NCI-H1105 treated with DMSO at 0.1 percent for 48 hours (cell line): ENCODE measurements around the gene VASN.
A peak's percentile ranks its signal among the peaks of the same experiment; 100 is the strongest.
"Not testable (repeated sequence)": the region's sequence is repeated elsewhere in the genome, so short reads cannot be mapped to it uniquely, and the experiment has no call there.

ENCODE experiments used
- DNase-seq: peaks from one replicate; lab custom pipeline; 2025; lab: John Stamatoyannopoulos, UW

VASN gene

GRCh38 chr16:4385066-4385788, 13.6 kb downstream of the VASN start:
- no peak for DNase-seq

DNA sequence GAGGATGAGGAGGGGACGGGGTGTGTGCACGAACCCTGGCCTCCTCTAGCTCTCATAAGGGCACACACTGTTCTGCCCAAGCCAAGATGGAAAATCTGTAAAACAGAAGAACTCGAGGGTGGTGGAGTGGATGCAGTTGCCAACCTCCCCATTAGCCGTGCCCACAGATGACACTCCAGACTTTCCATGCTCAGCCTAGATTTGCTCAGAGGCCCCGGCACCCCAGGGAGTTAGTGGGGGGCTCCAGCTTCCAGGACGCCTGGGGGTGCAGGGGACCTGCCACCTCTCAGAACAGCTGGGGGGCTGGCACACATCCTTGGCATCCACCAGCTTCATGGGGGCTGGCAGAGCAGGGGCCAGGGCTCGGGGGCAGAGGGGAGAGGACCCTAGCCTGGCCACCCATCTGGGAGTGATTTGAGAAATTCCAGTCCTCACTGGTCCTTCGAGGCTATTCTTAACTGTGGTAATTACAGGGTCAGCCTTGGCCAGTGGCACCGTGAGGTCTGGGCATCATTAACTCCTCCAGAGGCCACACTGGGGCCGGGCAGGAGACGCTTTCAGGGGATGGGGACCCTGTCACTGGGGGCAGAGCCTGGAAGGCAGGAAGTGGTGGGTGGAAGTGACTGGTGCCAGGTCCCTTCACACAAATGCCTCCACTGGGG, 14.3 kb downstream of the VASN start:
- DNase-seq = no peak

- DNase-seq = no peak
These were observed 14.8 kb downstream of the VASN start for GRCh38 chr16:4386451-4386805.

DNA sequence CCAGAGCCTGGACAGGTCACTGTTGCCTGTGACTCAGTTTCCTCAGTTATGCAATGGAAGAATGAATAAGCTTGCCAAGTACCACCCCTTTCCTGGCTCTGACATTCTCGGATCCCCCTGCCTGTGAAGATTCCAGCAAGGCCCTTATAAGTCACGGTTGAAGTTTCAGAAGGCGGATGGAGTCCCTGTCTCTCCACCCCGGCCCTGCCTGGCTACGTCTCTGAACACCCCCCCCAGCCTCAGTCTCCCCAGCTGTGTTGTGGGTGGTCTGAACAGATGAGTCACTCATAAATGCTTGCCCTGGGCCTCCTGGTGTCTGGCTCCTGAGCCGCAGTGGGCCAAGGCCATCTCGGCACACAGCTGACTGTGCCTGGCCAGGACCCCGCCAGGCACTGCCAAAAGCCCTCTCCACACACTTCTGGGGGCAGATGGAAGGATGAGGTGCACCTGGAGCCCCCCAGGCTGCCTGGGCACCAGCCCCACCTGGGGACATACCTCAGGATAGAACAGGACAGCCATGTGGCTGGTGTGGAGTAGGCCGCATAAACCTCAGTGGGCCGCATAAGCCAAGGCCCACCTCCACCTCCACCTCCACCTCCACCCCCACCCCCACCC, 15.4 kb downstream of the VASN start:
- DNase-seq = no peak

GRCh38 chr16:4387781-4388180, 16.1 kb downstream of the VASN start:
- DNase-seq = no peak

- no peak for DNase-seq
These were observed 16.8 kb downstream of the VASN start for GRCh38 chr16:4388271-4389021.

DNA sequence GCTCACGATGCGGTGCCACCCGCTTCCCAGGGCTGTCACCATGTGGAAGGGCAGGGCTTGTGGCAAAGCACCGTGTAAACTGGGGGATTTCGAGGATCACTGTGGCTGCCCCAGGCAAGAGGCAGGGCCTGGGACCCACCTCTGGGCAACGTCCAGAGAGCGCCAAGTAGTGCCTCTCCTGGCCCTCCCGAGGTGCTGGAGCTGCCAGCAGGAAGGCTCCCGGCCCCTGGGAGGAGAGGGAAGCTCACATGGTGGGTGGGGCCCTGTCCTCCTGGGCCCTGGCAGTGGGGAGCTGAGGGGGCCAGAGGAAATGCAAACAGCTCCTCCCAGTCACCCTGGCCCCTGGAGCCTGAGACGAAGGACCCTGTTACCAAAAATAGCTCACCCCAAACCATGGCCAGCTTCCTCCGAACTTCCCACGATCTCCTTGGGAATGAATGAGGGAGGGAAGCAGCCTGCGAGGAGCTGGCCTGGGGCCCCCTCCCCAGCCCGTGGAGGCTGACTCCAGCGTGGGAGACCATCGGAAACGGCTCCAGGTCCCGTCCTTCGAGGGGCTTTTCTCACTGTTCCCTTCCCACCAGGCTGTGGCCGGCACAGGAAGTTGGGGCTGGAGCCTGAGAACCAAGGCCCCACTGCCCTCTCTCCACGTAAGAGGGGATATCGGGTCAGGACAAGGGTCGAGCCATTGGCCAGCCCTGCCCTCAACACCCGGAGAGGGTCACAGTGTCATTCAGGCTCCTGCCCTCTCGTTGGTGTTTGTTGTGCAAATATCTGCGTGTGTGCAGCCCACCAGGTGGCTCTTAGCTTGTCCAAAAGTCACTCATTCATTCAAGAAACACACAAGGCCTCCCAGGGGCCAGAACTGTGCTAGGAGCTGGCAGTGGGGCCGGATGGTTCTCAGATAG, 17.7 kb downstream of the VASN start:
- DNase-seq = no peak

GRCh38 chr16:4390266-4391260, 18.9 kb downstream of the VASN start:
- DNase-seq = no peak

- no peak for DNase-seq
These were observed 20.2 kb downstream of the VASN start for GRCh38 chr16:4391631-4392381.

DNA sequence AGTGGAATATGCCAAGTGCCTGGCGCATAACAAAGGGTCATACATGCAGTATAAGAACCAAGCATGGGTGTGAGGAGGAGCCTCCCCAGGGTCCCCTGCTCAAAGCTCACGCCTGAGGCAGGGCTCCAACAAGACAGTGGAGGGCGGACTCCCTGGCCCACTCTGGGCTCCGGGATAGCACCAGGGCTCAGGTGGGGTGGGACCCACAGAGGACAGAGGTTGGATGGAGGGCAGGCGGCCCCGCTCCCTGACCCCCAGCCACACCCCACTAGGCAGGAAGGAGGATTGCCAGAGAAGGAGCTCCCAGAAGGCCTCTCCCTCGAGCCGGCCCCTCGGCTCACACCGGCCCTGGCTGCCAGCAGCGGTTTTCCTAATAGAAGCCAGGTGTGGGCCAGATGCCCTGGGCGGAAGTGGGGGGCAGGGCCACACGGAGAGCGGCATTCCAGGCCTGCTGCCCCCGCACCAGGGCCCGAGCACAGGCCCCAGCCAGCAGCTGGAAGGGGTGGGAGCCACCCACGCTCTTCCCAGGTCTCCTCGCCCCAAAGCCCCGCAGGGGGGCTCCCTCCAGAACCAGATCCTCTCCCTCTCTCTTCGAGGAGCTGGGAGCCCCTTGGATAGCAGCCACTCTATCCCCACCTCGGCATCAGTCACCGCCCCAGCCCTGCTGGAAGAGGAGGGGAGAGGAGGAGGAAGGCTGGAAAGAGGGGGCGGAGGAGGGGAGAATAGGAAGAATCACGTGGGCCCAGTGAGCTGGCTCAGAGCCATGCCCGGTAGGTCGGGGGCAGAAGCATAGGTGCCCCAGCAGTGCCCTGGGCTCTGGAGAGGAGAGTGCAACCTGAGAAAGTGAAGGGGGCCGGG, 21.0 kb downstream of the VASN start:
- peak; percentile 80 for DNase-seq

DNA sequence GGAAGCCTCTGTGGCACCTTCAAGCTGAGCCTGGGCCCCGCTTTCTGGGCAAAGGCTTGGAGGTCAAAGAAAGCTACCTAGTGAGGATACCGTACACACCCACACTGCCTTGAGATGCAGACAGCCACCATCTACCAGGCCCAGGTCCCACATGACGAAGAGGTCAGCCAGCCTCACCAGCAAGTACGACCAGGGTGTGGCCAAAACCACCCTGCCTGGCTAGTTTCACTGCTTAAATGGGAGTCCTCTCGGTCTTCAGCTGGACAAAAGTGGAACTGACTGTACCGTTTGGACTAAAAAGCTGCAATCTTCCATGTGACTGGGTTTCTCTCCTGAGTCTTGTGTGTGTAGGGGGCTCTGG, 21.6 kb downstream of the VASN start:
- no peak for DNase-seq

GRCh38 chr16:4393850-4394249, 22.2 kb downstream of the VASN start:
- not testable (repeated sequence) for DNase-seq

GRCh38 chr16:4395055-4395726, 23.5 kb downstream of the VASN start:
- no peak for DNase-seq

GRCh38 chr16:4399001-4399730, 27.5 kb downstream of the VASN start:
- no peak for DNase-seq

DNA sequence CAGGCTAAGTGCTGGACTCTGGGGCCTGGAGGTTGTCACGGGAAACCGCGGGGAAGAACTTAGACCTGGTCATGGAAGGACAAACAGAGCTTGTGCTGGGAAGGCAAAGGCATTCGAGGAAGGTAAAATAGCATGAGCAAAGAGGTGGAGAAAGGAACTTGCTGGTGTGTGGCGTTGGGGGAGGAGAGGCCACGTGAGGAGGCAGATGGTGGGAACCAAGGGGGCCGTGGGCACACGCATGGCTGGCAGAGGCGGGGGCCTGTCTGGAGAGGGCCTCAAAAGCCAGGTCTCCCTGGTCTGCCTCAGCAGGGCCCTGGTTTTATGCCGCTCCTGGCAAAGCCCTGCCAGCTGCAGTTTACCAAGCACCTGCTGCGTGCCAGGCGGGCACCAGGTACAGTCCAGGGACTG, 29.4 kb downstream of the VASN start:
- no peak for DNase-seq

DNA sequence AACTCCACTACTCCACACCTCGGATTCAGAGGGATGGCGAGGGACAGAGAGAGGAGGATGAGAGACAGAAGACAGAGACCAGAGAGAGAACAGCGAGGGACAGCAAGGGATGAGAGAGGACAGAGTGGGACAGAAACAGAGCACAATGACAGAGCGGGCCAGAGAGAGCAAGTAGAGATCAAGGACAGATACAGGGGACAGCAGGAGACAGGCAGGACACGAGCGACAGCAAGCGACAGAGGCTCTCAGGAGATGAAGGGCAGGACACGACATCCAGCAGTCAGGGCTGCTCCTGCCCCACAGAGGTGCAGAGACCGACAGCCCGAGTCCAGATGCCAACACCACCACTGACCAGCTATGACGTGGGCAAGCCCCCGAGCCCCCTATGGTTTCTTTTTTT, 29.9 kb downstream of the VASN start:
- no peak for DNase-seq

- DNase-seq = peak; percentile 41
These were observed 30.9 kb downstream of the VASN start for GRCh38 chr16:4402439-4403132.
